Calu3 (cell line): ENCODE data around the gene LRMDA. TPM values are rescaled to one million over a fixed set of nuclear protein-coding genes. Genes with fewer than 3 reads are reported as not detected.

ENCODE experiments used
- BruUV-seq: library from RNA; stranded (reverse); fragments of 400-500 nt; replicated peaks from 2 replicates; lab custom pipeline; 2021; lab: Mats Ljungman, UMichigan
- CTCF ChIA-PET: fragments of 300-600 bp; sonication (Branson Sonifier 250); formaldehyde crosslinking; loops from one replicate; lab custom pipeline; 2022; ENCODE audit warnings: antibody characterized with exemption; lab: Charles Lee
- DNase-seq: peaks from one replicate; pipeline ENCODE4 v3.0.0; 2022
- H3K27ac Mint-ChIP-seq: one replicate; pipeline ENCODE4 v1.8.0; 2022; ENCODE audit warnings: mixed read lengths; ENCODE audit not compliant: unreplicated experiment
- H3K27me3 Mint-ChIP-seq: one replicate; pipeline ENCODE4 v1.8.0; 2022; ENCODE audit warnings: mixed read lengths; ENCODE audit not compliant: unreplicated experiment
- H3K36me3 Mint-ChIP-seq: one replicate; pipeline ENCODE4 v1.8.0; 2022; ENCODE audit warnings: mild to moderate bottlenecking, moderate library complexity, mixed read lengths; ENCODE audit not compliant: insufficient read depth, unreplicated experiment
- H3K4me1 Mint-ChIP-seq: one replicate; pipeline ENCODE4 v1.8.0; 2022; ENCODE audit warnings: mild to moderate bottlenecking, low read depth, mixed read lengths; ENCODE audit not compliant: unreplicated experiment
- H3K4me3 Mint-ChIP-seq: one replicate; pipeline ENCODE4 v1.8.0; 2022; ENCODE audit warnings: mild to moderate bottlenecking, low read depth, moderate library complexity, mixed read lengths; ENCODE audit not compliant: unreplicated experiment
- H3K9me3 Mint-ChIP-seq: one replicate; pipeline ENCODE4 v1.8.0; 2022; ENCODE audit warnings: low read depth, mixed read lengths; ENCODE audit not compliant: unreplicated experiment
- intact Hi-C: fragments of 100-400 bp; cut with micrococcal nuclease; formaldehyde crosslinking; loops from one replicate; pipeline ENCODE4 v1.10.0; 2022; ENCODE audit not compliant: unreplicated experiment
- total RNA-seq: library from RNA; stranded (reverse); gene quantifications from 2 replicates; pipeline ENCODE4 v1.2.3, GENCODE V29; 2022
- TF ChIP-seq, protein P1 (sequence below): fragments of 200-600 bp; IDR thresholded peaks from one replicate; pipeline ENCODE4 v1.8.0; 2022; ENCODE audit warnings: antibody characterized with exemption; ENCODE audit not compliant: unreplicated experiment

The LRMDA gene
- total RNA-seq, 1 experiment from 2014 or later, result 7.6 TPM

DNA sequence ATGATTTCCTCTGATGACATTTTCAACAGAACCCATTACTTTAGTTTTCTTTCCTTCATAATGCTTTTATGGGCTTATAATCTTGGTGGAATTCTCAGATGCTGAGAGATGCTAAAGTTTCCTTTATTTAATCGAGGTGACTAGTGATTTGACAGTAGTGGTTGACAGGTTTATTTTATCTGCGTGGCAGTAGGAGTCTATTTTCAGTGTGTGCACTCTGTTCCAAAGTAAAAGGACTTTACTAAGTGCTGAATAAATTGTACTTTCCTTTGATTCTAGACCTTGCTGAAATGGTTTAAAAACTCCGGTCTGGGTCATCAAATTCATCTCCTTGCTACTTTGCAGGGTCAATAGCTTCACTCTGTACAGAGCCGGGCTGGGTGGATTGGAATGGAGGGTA is 900.3 kb downstream of the LRMDA start:
- TF ChIP-seq, protein P1, sequence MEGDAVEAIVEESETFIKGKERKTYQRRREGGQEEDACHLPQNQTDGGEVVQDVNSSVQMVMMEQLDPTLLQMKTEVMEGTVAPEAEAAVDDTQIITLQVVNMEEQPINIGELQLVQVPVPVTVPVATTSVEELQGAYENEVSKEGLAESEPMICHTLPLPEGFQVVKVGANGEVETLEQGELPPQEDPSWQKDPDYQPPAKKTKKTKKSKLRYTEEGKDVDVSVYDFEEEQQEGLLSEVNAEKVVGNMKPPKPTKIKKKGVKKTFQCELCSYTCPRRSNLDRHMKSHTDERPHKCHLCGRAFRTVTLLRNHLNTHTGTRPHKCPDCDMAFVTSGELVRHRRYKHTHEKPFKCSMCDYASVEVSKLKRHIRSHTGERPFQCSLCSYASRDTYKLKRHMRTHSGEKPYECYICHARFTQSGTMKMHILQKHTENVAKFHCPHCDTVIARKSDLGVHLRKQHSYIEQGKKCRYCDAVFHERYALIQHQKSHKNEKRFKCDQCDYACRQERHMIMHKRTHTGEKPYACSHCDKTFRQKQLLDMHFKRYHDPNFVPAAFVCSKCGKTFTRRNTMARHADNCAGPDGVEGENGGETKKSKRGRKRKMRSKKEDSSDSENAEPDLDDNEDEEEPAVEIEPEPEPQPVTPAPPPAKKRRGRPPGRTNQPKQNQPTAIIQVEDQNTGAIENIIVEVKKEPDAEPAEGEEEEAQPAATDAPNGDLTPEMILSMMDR, result no peak
- H3K4me1 Mint-ChIP-seq, result no peaks in the 10 kb centered on the region
- no TSS peak for BruUV-seq
- H3K27me3 Mint-ChIP-seq, result no peaks in the 10 kb centered on the region
- no peak for DNase-seq
- no peak overlapping the region for H3K27ac Mint-ChIP-seq
- intact Hi-C loops, result no loop called here
- H3K36me3 Mint-ChIP-seq, result no peaks in the 10 kb centered on the region
- CTCF ChIA-PET, result no interaction called here
- peaks cover 15% of the 10 kb centered on the region for H3K9me3 Mint-ChIP-seq
- H3K4me3 Mint-ChIP-seq, result no peak overlapping the region

DNA sequence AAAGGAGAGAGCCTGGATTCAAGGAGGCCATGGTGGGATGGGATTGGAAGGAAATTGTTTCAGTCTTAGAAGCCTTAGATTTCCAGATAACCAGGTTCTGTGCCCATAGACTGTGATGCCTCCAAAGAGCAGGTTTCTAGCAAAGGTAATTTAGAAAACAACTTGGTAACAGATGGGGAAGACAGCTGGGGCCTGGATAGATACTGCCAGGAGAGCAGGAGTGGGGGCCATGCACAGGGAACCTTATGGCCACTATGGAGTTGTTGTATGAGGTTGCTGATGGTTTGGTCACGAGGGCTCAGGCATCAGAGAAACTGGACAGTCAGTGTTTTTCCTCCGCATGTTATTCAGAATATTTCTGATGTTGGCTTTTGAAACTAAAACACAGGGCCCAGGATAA is 901.9 kb downstream of the LRMDA start:
- H3K4me3 Mint-ChIP-seq, result no peak overlapping the region
- H3K27ac Mint-ChIP-seq, result no peak overlapping the region
- no peak for DNase-seq
- CTCF ChIA-PET, result no interaction called here
- H3K4me1 Mint-ChIP-seq, result no peaks in the 10 kb centered on the region
- H3K9me3 Mint-ChIP-seq, result peaks cover 17% of the 10 kb centered on the region
- intact Hi-C loops, result no loop called here
- H3K27me3 Mint-ChIP-seq, result no peaks in the 10 kb centered on the region
- TF ChIP-seq, protein P1, result no peak
- H3K36me3 Mint-ChIP-seq, result no peaks in the 10 kb centered on the region
- BruUV-seq, result no TSS peak

DNA sequence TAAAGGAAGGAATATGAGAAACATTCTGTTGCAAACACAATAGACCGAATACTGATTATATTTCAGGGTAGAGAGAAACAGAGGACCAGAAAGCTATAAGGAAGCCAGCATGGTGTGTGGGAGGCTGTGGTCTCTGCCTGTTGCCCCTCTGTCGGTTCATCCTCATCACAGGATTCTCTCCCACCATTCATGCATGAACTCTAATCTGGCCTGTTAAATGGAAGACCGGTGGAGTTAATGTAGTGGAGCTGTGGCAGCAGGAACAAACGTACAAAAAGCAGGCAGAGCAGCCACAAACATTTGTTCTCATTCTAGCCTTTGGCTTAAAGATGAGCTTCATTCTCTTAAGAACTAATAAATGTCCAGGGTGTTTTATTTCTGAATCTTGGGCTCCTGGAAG is 902.4 kb downstream of the LRMDA start:
- H3K27ac Mint-ChIP-seq, result no peak overlapping the region
- H3K36me3 Mint-ChIP-seq, result no peaks in the 10 kb centered on the region
- H3K4me3 Mint-ChIP-seq, result no peak overlapping the region
- CTCF ChIA-PET, result no interaction called here
- H3K9me3 Mint-ChIP-seq, result peaks cover 16% of the 10 kb centered on the region
- TF ChIP-seq, protein P1, result no peak
- DNase-seq, result no peak
- no peaks in the 10 kb centered on the region for H3K27me3 Mint-ChIP-seq
- no TSS peak for BruUV-seq
- intact Hi-C loops, result no loop called here
- no peaks in the 10 kb centered on the region for H3K4me1 Mint-ChIP-seq

DNA sequence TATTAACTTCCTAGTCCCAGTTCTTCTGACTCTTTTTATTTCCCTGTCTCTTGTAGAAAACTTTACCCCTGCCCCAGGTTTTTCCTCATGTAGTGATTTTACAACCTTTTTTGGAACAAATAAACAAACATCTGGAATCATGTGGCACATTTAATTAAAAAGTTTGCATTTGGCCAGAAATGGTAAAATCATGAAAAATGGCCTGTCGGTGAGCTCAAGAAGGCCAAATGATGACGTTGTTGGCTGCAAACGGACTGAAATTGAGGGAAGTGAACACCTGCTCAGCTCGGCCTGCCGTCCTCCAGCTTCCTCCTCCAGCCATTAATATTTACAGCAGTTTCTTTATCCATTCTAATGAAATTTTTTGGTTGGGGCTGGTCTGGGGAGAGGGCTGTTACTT is 902.8 kb downstream of the LRMDA start:
- Mint-ChIP-seq H3K4me1 (no peaks in the 10 kb centered on the region), H3K9me3 (peaks cover 16% of the 10 kb centered on the region), H3K36me3 (no peaks in the 10 kb centered on the region), H3K27ac (no peak overlapping the region), H3K4me3 (no peak overlapping the region), H3K27me3 (no peaks in the 10 kb centered on the region)
- no TSS peak for BruUV-seq
- CTCF ChIA-PET, result no interaction called here
- TF ChIP-seq, protein P1, result no peak
- intact Hi-C loops, result no loop called here
- DNase-seq, result no peak
